Kidney tubule cell (primary cell): ENCODE results near the gene REN.

ENCODE experiments used
- DNase-seq: peaks from one replicate; pipeline ENCODE4 v3.0.0-alpha.2; 2018; ENCODE audit warnings: low spot score

The REN gene

GRCh38 chr1:204108312-204109141 lies 57.6 kb downstream of the REN start:
- DNase-seq: no peak

GRCh38 chr1:204107892-204108291 lies 58.2 kb downstream of the REN start:
- no peak for DNase-seq

- no peak for DNase-seq
These were observed 59.3 kb downstream of the REN start for GRCh38 chr1:204106825-204107224.

- no peak for DNase-seq
These were observed 61.0 kb downstream of the REN start for GRCh38 chr1:204105131-204105515.
